ENCODE results near the gene CLCN2. TPM values are rescaled to one million over a fixed set of nuclear protein-coding genes. Genes with fewer than 3 reads are reported as not detected.
A peak's percentile ranks its signal among the peaks of the same experiment; 100 is the strongest.

The CLCN2 gene
- total RNA-seq, 2 donors from 2014 or later, result 7.5 to 12.2 TPM

DNA sequence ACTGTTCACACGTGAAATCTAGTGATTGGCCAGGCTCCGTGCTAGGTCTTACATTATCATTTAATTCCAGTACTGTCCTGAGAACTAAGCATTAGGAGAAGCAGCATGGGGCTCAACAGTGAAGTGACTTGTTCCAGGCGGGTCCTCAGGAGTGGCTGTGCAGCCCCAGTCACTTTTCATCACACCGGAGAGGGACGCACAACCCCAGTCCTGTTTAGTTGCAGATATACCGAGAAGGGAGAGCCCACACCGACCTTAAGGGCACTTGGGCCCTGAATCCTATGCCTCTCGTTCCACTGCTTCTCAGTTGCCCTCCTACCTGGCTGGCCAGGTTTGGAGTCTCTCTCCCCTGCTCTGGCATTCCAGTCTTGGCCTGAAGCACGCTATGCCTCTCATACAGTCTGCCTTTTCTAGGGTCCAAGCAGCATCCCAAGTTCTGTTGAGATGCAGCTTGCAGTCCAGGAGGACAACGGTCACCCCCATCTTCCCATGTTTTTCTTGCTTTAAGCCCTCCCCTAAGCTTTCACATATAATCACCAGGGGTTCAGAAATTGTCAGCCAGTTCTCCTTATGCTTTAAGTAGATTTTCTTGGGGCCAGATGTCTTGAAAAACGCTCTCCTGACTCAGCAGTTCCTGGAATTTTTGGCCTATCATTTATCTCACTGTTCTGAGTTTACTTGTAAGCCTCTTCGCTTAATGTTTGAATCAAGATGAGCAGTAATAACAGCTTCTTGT is 13.9 kb downstream of the CLCN2 start:
- 69% methylated on average over 10 to 12 of the region's 12 CpGs for WGBS, 2 donors
- DNase-seq (no peak), ATAC-seq (no peak)
- Histone ChIP-seq H3K27ac (no peak overlapping the region), H3K36me3 (replicated peaks in 1 of 2; ENCODE audit: insufficient read depth in 1 of 2, low read depth in 2 of 2) (no peaks in the 10 kb centered on the region), H3K4me1 (peaks cover 33% of the 10 kb centered on the region), H3K9me3 (no peaks in the 10 kb centered on the region), H3K4me3 (no peak overlapping the region), H3K27me3 (no peaks in the 10 kb centered on the region)
- intact Hi-C loops (cut with DNase I), result no loop called here
- TF ChIP-seq POLR2A (IDR thresholded peaks at IDR 0.05), result no peak
- TF ChIP-seq, protein P1, sequence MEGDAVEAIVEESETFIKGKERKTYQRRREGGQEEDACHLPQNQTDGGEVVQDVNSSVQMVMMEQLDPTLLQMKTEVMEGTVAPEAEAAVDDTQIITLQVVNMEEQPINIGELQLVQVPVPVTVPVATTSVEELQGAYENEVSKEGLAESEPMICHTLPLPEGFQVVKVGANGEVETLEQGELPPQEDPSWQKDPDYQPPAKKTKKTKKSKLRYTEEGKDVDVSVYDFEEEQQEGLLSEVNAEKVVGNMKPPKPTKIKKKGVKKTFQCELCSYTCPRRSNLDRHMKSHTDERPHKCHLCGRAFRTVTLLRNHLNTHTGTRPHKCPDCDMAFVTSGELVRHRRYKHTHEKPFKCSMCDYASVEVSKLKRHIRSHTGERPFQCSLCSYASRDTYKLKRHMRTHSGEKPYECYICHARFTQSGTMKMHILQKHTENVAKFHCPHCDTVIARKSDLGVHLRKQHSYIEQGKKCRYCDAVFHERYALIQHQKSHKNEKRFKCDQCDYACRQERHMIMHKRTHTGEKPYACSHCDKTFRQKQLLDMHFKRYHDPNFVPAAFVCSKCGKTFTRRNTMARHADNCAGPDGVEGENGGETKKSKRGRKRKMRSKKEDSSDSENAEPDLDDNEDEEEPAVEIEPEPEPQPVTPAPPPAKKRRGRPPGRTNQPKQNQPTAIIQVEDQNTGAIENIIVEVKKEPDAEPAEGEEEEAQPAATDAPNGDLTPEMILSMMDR (IDR thresholded peaks at IDR 0.05), result no peak

DNA sequence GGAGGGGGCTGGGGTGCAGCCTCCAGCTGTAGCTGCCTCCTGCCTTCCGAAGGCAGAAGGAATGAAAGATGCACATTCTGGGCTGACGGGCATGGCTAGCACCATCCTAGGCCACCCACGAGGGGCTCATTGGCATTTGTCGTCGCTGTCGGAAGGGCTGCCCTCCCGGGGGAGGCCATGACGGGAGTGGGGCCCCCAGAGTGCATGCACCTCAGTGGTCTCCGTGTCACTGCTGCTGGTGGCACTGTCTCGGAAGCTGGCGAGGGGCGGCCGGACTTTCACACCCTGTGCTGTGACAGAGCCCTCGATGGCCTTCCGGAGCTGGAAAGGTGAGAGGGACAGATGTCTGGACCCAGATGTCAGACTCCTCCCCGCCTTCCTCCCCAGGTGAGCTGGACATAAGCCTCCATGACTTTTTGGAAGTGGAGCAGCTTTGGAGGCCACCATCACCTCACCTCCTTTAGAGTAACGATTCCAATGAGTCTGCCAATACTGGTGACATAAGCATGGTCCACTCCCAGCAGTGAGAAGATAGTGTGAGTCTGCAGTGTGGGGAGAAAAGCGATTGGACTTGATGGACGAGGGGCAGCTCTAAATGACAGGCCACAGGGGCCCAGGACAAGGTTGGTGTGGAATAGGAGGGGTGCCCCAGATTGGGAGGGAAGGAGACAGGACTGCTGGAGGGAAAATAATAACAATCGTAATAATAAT is 14.8 kb downstream of the CLCN2 start:
- no peaks in the 10 kb centered on the region for H3K36me3 ChIP-seq (replicated peaks in 1 of 2; ENCODE audit: insufficient read depth in 1 of 2, low read depth in 2 of 2)
- no peak for ATAC-seq
- no peaks in the 10 kb centered on the region for H3K27me3 ChIP-seq
- intact Hi-C loops (cut with DNase I), result no loop called here
- H3K27ac ChIP-seq, result peak overlapping the region in 1 of 4 donors; percentile 57
- DNase-seq, result no peak
- H3K4me1 ChIP-seq, result peaks cover 30% of the 10 kb centered on the region
- 88 to 91% methylated on average over 13 to 17 of the region's 20 CpGs for WGBS, 2 donors
- H3K9me3 ChIP-seq, result no peaks in the 10 kb centered on the region
- H3K4me3 ChIP-seq, result no peak overlapping the region
- TF ChIP-seq POLR2A (IDR thresholded peaks at IDR 0.05), result no peak
- TF ChIP-seq, protein P1 (IDR thresholded peaks at IDR 0.05), result no peak

DNA sequence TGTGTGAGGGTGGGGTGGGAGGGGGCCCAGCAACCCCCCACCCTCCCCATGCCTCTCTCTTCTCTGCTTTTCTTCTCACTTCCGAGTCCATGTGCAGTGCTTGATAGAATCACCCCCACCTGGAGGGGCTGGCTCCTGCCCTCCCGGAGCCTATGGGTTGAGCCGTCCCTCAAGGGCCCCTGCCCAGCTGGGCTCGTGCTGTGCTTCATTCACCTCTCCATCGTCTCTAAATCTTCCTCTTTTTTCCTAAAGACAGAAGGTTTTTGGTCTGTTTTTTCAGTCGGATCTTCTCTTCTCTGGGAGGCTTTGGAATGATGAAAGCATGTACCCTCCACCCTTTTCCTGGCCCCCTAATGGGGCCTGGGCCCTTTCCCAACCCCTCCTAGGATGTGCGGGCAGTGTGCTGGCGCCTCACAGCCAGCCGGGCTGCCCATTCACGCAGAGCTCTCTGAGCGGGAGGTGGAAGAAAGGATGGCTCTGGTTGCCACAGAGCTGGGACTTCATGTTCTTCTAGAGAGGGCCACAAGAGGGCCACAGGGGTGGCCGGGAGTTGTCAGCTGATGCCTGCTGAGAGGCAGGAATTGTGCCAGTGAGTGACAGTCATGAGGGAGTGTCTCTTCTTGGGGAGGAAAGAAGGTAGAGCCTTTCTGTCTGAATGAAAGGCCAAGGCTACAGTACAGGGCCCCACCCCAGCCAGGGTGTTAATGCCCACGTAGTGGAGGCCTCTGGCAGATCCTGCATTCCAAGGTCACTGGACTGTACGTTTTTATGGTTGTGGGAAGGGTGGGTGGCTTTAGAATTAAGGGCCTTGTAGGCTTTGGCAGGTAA is 15.9 kb downstream of the CLCN2 start:
- intact Hi-C loops (cut with DNase I), result no loop called here
- H3K4me1 ChIP-seq, result peaks cover 23% of the 10 kb centered on the region
- H3K36me3 ChIP-seq (replicated peaks in 1 of 2; ENCODE audit: insufficient read depth in 1 of 2, low read depth in 2 of 2), result no peaks in the 10 kb centered on the region
- no peaks in the 10 kb centered on the region for H3K27me3 ChIP-seq
- DNase-seq (peak; percentile 60 to 75 (median 67)), ATAC-seq (peak; percentile 60)
- WGBS, 2 donors, result 48% methylated on average over 14 of the region's 14 CpGs
- no peak overlapping the region for H3K4me3 ChIP-seq
- no peaks in the 10 kb centered on the region for H3K9me3 ChIP-seq
- H3K27ac ChIP-seq, result peak overlapping the region in 3 of 4 donors; percentile 18 to 65 (median 57)
- TF ChIP-seq, protein P1 (IDR thresholded peaks at IDR 0.05), result peak; percentile 6 to 46 (median 44)
- no peak for TF ChIP-seq POLR2A (IDR thresholded peaks at IDR 0.05)

DNA sequence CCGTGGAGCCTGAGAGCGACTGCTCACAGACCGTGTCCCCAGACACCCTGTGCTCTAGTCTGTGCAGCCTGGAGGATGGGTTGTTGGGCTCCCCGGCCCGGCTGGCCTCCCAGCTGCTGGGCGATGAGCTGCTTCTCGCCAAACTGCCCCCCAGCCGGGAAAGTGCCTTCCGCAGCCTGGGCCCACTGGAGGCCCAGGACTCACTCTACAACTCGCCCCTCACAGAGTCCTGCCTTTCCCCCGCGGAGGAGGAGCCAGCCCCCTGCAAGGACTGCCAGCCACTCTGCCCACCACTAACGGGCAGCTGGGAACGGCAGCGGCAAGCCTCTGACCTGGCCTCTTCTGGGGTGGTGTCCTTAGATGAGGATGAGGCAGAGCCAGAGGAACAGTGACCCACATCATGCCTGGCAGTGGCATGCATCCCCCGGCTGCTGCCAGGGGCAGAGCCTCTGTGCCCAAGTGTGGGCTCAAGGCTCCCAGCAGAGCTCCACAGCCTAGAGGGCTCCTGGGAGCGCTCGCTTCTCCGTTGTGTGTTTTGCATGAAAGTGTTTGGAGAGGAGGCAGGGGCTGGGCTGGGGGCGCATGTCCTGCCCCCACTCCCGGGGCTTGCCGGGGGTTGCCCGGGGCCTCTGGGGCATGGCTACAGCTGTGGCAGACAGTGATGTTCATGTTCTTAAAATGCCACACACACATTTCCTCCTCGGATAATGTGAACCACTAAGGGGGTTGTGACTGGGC is 16.7 kb downstream of the CLCN2 start:
- 86 to 92% methylated on average over 2 to 21 of the region's 24 CpGs for WGBS, 2 donors
- intact Hi-C loops (cut with DNase I), result no loop called here
- Histone ChIP-seq H3K9me3 (no peaks in the 10 kb centered on the region), H3K27ac (no peak overlapping the region), H3K36me3 (replicated peaks in 1 of 2; ENCODE audit: insufficient read depth in 1 of 2, low read depth in 2 of 2) (no peaks in the 10 kb centered on the region), H3K4me1 (peaks cover 17% of the 10 kb centered on the region), H3K4me3 (no peak overlapping the region), H3K27me3 (no peaks in the 10 kb centered on the region)
- DNase-seq (no peak), ATAC-seq (no peak)
- TF ChIP-seq, protein P1 (IDR thresholded peaks at IDR 0.05), result no peak
- TF ChIP-seq POLR2A (IDR thresholded peaks at IDR 0.05), result no peak

Data from body of pancreas (tissue), 4 donors.